Kidney epithelial cell (primary cell): ENCODE measurements around the gene LRBA. TPM values are rescaled to one million over a fixed set of nuclear protein-coding genes. Genes with fewer than 3 reads are reported as not detected.
A peak's percentile ranks its signal among the peaks of the same experiment; 100 is the strongest.

Experiments
- DNase-seq: peaks from one replicate; pipeline ENCODE4 v3.0.0-alpha.2; 2010; ENCODE audit warnings: low read depth
- H3K27me3 ChIP-seq: 2 replicates; pipeline ENCODE4 v1.6.0; 2011; ENCODE audit warnings: low read length; ENCODE audit not compliant: control insufficient read depth, insufficient read depth
- H3K36me3 ChIP-seq: 2 replicates; pipeline ENCODE4 v1.5.1; 2011; ENCODE audit warnings: low read length; ENCODE audit not compliant: control insufficient read depth, insufficient read depth
- H3K4me3 ChIP-seq: 2 replicates; pipeline ENCODE4 v1.5.1; 2011; ENCODE audit warnings: low read depth, mild to moderate bottlenecking, control low read depth, low read length
- CTCF ChIP-seq: IDR thresholded peaks from 2 replicates; pipeline ENCODE4 v1.5.1; 2011; ENCODE audit warnings: mild to moderate bottlenecking, moderate library complexity, low read length, control low read depth, inconsistent platforms; ENCODE audit not compliant: insufficient read depth, poor library complexity, severe bottlenecking
- total RNA-seq: library from RNA; depleted of rRNA; stranded (reverse); fragments of >200 nt; gene quantifications from 2 replicates; pipeline ENCODE4 v1.2.3, GENCODE V29; 2015

Gene LRBA
- total RNA-seq, 1 donor from 2014 or later, result 85.2 TPM

DNA sequence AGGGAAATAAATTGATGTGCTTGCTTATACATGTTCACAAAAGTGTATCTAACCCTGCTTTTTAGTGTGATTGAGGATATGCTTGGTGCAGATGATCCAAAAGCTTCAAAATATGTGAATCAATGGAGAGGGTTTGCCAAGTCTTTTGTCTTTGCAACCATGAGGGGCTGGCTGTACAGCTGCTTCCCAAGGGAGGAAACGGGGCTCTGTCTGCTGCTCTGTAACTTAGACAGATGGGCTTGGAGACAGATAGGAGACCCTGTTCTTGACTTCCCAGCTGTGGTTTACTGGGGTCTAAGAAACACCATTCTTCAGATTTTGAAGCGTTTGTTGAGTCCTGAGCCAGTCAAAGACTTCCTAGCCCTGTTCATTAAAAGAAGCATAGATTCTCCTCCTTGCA lies 784.5 kb downstream of the LRBA start:
- Histone ChIP-seq H3K27me3 (no peaks in the 10 kb centered on the region), H3K36me3 (no peaks in the 10 kb centered on the region), H3K4me3 (no peak overlapping the region)
- no peak for TF ChIP-seq CTCF
- DNase-seq, result no peak

GRCh38 chr4:150229520-150229919 lies 785.6 kb downstream of the LRBA start:
- Histone ChIP-seq H3K4me3 (no peak overlapping the region), H3K36me3 (no peaks in the 10 kb centered on the region), H3K27me3 (no peaks in the 10 kb centered on the region)
- TF ChIP-seq CTCF, result no peak
- no peak for DNase-seq

- Histone ChIP-seq H3K27me3 (no peaks in the 10 kb centered on the region), H3K36me3 (no peaks in the 10 kb centered on the region), H3K4me3 (no peak overlapping the region)
- TF ChIP-seq CTCF, result no peak
- peak; percentile 70 for DNase-seq
These were observed 790.0 kb downstream of the LRBA start for GRCh38 chr4:150224896-150225591.

GRCh38 chr4:150219841-150220240 lies 795.2 kb downstream of the LRBA start:
- no peaks in the 10 kb centered on the region for H3K36me3 ChIP-seq
- no peak for DNase-seq
- H3K4me3 ChIP-seq, result no peak overlapping the region
- no peaks in the 10 kb centered on the region for H3K27me3 ChIP-seq
- no peak for TF ChIP-seq CTCF

DNA sequence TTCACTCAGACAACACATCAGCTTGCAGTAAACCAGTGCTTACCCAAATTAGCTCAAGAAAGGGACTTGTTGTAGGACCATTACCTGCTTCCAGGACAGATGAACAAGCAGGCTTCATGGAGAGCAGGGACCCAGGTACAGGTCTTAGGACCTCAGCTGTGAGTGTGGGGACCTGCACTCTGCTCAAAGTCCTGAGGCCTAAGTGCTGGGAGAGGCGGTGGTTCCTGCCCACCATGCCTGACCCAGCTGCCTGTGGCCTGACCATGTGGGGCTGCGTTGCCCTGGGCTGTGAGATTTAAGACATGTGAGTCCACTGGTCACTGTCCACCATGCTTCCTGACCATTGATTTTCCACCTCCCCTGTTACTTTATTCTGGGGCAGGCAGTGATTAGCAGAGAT lies 796.6 kb downstream of the LRBA start:
- no peak overlapping the region for H3K4me3 ChIP-seq
- TF ChIP-seq CTCF, result no peak

GRCh38 chr4:150217808-150218207 lies 797.3 kb downstream of the LRBA start:
- no peak overlapping the region for H3K4me3 ChIP-seq
- no peak for TF ChIP-seq CTCF
- no peaks in the 10 kb centered on the region for H3K27me3 ChIP-seq
- no peaks in the 10 kb centered on the region for H3K36me3 ChIP-seq
- no peak for DNase-seq

More for the DNA sequence above, 796.6 kb downstream of the LRBA start:
- no peaks in the 10 kb centered on the region for H3K27me3 ChIP-seq
- no peaks in the 10 kb centered on the region for H3K36me3 ChIP-seq
- no peak for DNase-seq
